Sigmoid colon (tissue), 7 donors: Measurements from ENCODE around the gene KDM3B. TPM values are rescaled to one million over a fixed set of nuclear protein-coding genes. Genes with fewer than 3 reads are reported as not detected.

Experiments
- DNase-seq: peaks from one replicate; pipeline ENCODE4 v3.0.0-alpha.2; 2019
- H3K27ac ChIP-seq, 4 donors: fragments of 200-600 bp; sonication (generic); one replicate each; pipeline ENCODE4 v1.5.1; 2016 to 2019; ENCODE audit warnings: mild to moderate bottlenecking in 1 of 4
- H3K27me3 ChIP-seq, 3 donors: fragments of 200-600 bp; sonication (generic); one replicate each; pipeline ENCODE4 v1.5.1; 2019; ENCODE audit warnings: mild to moderate bottlenecking in 1 of 3
- H3K36me3 ChIP-seq, 4 donors: fragments of 200-600 bp; sonication (generic); one replicate each; pipeline ENCODE4 v1.5.1; 2016 to 2019
- H3K4me1 ChIP-seq, 4 donors: fragments of 200-600 bp; sonication (generic); one replicate each; pipeline ENCODE4 v1.5.1; 2017 to 2019
- H3K4me3 ChIP-seq, 4 donors: fragments of 200-600 bp; sonication (generic); one replicate each; pipeline ENCODE4 v1.5.1; 2017 to 2019; ENCODE audit warnings: mild to moderate bottlenecking in 2 of 4, moderate library complexity in 1 of 4
- H3K9me3 ChIP-seq, 4 donors: fragments of 200-600 bp in 3 of 4; sonication (generic) in 3 of 4; one replicate each; pipeline versions ENCODE4 v1.5.1 to v1.6.1; 2013 to 2019
- CTCF ChIP-seq, 4 experiments: fragments of 450-650 bp in 3 of 4; fragments of 200-600 bp in 1 of 4; IDR thresholded peaks; one replicate each; pipeline ENCODE4 v1.5.1; 2016 to 2019; ENCODE audit warnings: antibody characterized with exemption in 4 of 4, mild to moderate bottlenecking in 3 of 4, moderate library complexity in 2 of 4
- EP300 ChIP-seq, 4 donors: sonication (generic); formaldehyde crosslinking; IDR thresholded peaks; one replicate each; pipeline ENCODE4 v1.6.1; 2017; ENCODE audit warnings: antibody characterized with exemption in 4 of 4
- POLR2A ChIP-seq, 2 donors: fragments of 450-650 bp; IDR thresholded peaks; one replicate each; pipeline ENCODE4 v1.6.1; 2016; ENCODE audit warnings: antibody characterized with exemption in 2 of 2, mild to moderate bottlenecking in 2 of 2, moderate library complexity in 2 of 2
- POLR2AphosphoS5 ChIP-seq, 4 donors: sonication (generic); formaldehyde crosslinking; IDR thresholded peaks; one replicate each; pipeline ENCODE4 v1.6.1; 2017; ENCODE audit warnings: antibody characterized with exemption in 4 of 4
- WGBS, 2 donors: extraction: QIAGEN DNeasy Blood & Tissue Kit; methylation state at CpG; one replicate each; pipeline ENCODE4 v1.1.7; 2013; 5-methylcytosine and 5-hydroxymethylcytosine counted together
- intact Hi-C: fragments of 100-400 bp; cut with DNase I; formaldehyde crosslinking; loops from one replicate; pipeline ENCODE4 v1.15.1; 2023
- polyA plus RNA-seq, 3 donors: library from polyadenylated mRNA; stranded (reverse); fragments of 200-250 nt; gene quantifications; one replicate each; pipeline ENCODE4 v1.2.3, GENCODE V29; 2013
- total RNA-seq, 4 donors: library from RNA; depleted of rRNA; stranded (reverse); fragments of >200 nt; gene quantifications; one replicate each; pipeline ENCODE4 v1.1.0, GENCODE V29; 2016
- donor health status: healthy with polysubstance abuse.
- donor health status: Bipolar disorder and iron deficiency.
- donor health status: healthy.

KDM3B gene
- total and polyA plus RNA-seq, 7 donors: 16.2 to 69.6 (median 54.8) TPM

GRCh38 chr5:138351056-138351455 is 1.4 kb upstream of the KDM3B start:
- intact Hi-C loops: no loop called here
- Histone ChIP-seq H3K4me3 (no peak overlapping the region), H3K27ac (no peak overlapping the region), H3K27me3 (no peaks in the 10 kb centered on the region), H3K36me3 (peaks cover 13 to 33% (median 16%) of the 10 kb centered on the region in 4 donors), H3K4me1 (peaks cover 0 to 24% (median 23%) of the 10 kb centered on the region in 4 donors), H3K9me3 (no peaks in the 10 kb centered on the region)
- 96 to 97% methylated on average over 1 of the region's 1 CpG for WGBS, 2 donors
- no peak for DNase-seq
- TF ChIP-seq POLR2A (IDR thresholded peaks at IDR 0.05) (no peak), EP300 (IDR thresholded peaks at IDR 0.05) (no peak), CTCF (IDR thresholded peaks at IDR 0.05) (no peak), POLR2AphosphoS5 (IDR thresholded peaks at IDR 0.05) (no peak)

GRCh38 chr5:138351517-138351916 is 968 bp upstream of the KDM3B start:
- peaks cover 0 to 27% (median 27%) of the 10 kb centered on the region in 4 donors for H3K4me1 ChIP-seq
- TF ChIP-seq POLR2AphosphoS5 (IDR thresholded peaks at IDR 0.05) (no peak), EP300 (IDR thresholded peaks at IDR 0.05) (no peak), POLR2A (IDR thresholded peaks at IDR 0.05) (no peak), CTCF (IDR thresholded peaks at IDR 0.05) (no peak)
- H3K27me3 ChIP-seq: no peaks in the 10 kb centered on the region
- no peak overlapping the region for H3K27ac ChIP-seq
- H3K36me3 ChIP-seq: peaks cover 8 to 28% (median 12%) of the 10 kb centered on the region in 4 donors
- intact Hi-C loops: no loop called here
- DNase-seq: no peak
- H3K4me3 ChIP-seq: no peak overlapping the region
- H3K9me3 ChIP-seq: no peaks in the 10 kb centered on the region

- peak; percentile 80 for DNase-seq
- peaks cover 0 to 14% (median 3%) of the 10 kb centered on the region in 4 donors for H3K36me3 ChIP-seq
- H3K27me3 ChIP-seq: no peaks in the 10 kb centered on the region
- peak overlapping the region; percentile 61 to 91 (median 88) for H3K4me3 ChIP-seq
- H3K4me1 ChIP-seq: peaks cover 0 to 37% (median 34%) of the 10 kb centered on the region in 4 donors
- no peaks in the 10 kb centered on the region for H3K9me3 ChIP-seq
- intact Hi-C loops: loop anchor here (1.0 kb wide), 1 partner anchor 15 kb away; the partner anchor contains the start of gene FAM53C
- TF ChIP-seq POLR2A (IDR thresholded peaks at IDR 0.05) (peak; percentile 18 to 57), POLR2AphosphoS5 (IDR thresholded peaks at IDR 0.05) (peak in 2 of 4 donors; percentile 40 to 68), EP300 (IDR thresholded peaks at IDR 0.05) (no peak), CTCF (IDR thresholded peaks at IDR 0.05) (peak in 2 of 4 experiments; percentile 12 to 51)
- H3K27ac ChIP-seq: peak overlapping the region; percentile 95 to 98 (median 96)
- WGBS, 2 donors: 0 to 1% methylated on average over 88 of the region's 88 CpGs
These were observed 456 bp downstream of the KDM3B start for GRCh38 chr5:138352722-138353559.

- no peak for DNase-seq
- H3K27ac ChIP-seq: peak overlapping the region; percentile 95 to 98 (median 96)
- H3K4me1 ChIP-seq: peaks cover 0 to 38% (median 34%) of the 10 kb centered on the region in 4 donors
- H3K4me3 ChIP-seq: peak overlapping the region; percentile 61 to 91 (median 88)
- no peak for TF ChIP-seq POLR2A (IDR thresholded peaks at IDR 0.05)
- TF ChIP-seq CTCF (IDR thresholded peaks at IDR 0.05): no peak
- no peak for TF ChIP-seq POLR2AphosphoS5 (IDR thresholded peaks at IDR 0.05)
- TF ChIP-seq EP300 (IDR thresholded peaks at IDR 0.05): no peak
- H3K9me3 ChIP-seq: no peaks in the 10 kb centered on the region
- H3K27me3 ChIP-seq: no peaks in the 10 kb centered on the region
- WGBS, 2 donors: 0 to 1% methylated on average over 11 of the region's 11 CpGs
- intact Hi-C loops: no loop called here
- peaks cover 0 to 7% (median under 1%) of the 10 kb centered on the region in 4 donors for H3K36me3 ChIP-seq
These were observed 1.1 kb downstream of the KDM3B start for GRCh38 chr5:138353560-138354080.
